ENCODE data around the gene TSPAN9.

GRCh38 chr12:3122841-3123678, 45.9 kb downstream of the TSPAN9 start:
- TF ChIP-seq CTCF (IDR thresholded peaks at IDR 0.05; ENCODE audit: insufficient read depth, low read length, poor library complexity, severe bottlenecking) (no peak), EZH2phosphoT487 (conservative IDR thresholded peaks at IDR 0.05; ENCODE audit: low read length) (no peak)

Measured in SU-DHL-6 (cell line).